Liver (tissue), 9 donors: Measurements from ENCODE around the gene ZBTB25. TPM values are rescaled to one million over a fixed set of nuclear protein-coding genes. Genes with fewer than 3 reads are reported as not detected.
A peak's percentile ranks its signal among the peaks of the same experiment; 100 is the strongest.

Experiments used
- DNase-seq: peaks from one replicate; pipeline ENCODE4 v3.0.0-alpha.2; 2017; ENCODE audit warnings: low spot score
- H3K27ac ChIP-seq, 2 donors: one replicate each; pipeline ENCODE4 v1.7.0; 2013; ENCODE audit warnings: inconsistent platforms in 2 of 2, low read length in 2 of 2, control low read depth in 1 of 2, low read depth in 1 of 2, mild to moderate bottlenecking in 1 of 2
- H3K27me3 ChIP-seq, 4 donors: one replicate each; pipeline versions ENCODE4 v1.6.1 to v1.7.0; 2013; ENCODE audit warnings: low read length in 3 of 4, inconsistent platforms in 1 of 4, mild to moderate bottlenecking in 1 of 4, moderate library complexity in 1 of 4; ENCODE audit not compliant: control insufficient read depth in 4 of 4, insufficient read depth in 4 of 4
- H3K36me3 ChIP-seq, 4 donors: one replicate each; pipeline versions ENCODE4 v1.6.1 to v1.7.0; 2013; ENCODE audit warnings: low read length in 3 of 4, mild to moderate bottlenecking in 3 of 4, low read depth in 1 of 4, moderate library complexity in 1 of 4; ENCODE audit not compliant: control insufficient read depth in 4 of 4, insufficient read depth in 3 of 4
- H3K4me1 ChIP-seq, 4 donors: one replicate each; pipeline versions ENCODE4 v1.6.1 to v1.7.0; 2013; ENCODE audit warnings: low read length in 3 of 4, mild to moderate bottlenecking in 3 of 4, moderate library complexity in 1 of 4; ENCODE audit not compliant: control insufficient read depth in 4 of 4, insufficient read depth in 4 of 4
- H3K4me3 ChIP-seq, 3 donors: one replicate each; pipeline versions ENCODE4 v1.6.1 to v1.7.0; 2013; ENCODE audit warnings: low read length in 3 of 3, control low read depth in 1 of 3, low read depth in 1 of 3, mild to moderate bottlenecking in 1 of 3
- H3K9ac ChIP-seq, 2 donors: one replicate each; pipeline ENCODE4 v1.7.0; 2013; ENCODE audit warnings: low read length in 2 of 2, mild to moderate bottlenecking in 2 of 2, moderate library complexity in 2 of 2, control low read depth in 1 of 2, low read depth in 1 of 2
- H3K9me3 ChIP-seq, 4 donors: one replicate each; pipeline versions ENCODE4 v1.6.1 to v1.7.0; 2013; ENCODE audit warnings: low read length in 3 of 4; ENCODE audit not compliant: control insufficient read depth in 4 of 4
- EGR1 ChIP-seq, 2 donors: IDR thresholded peaks; 2 replicates each; pipeline ENCODE4 v1.6.1; 2016 to 2018; ENCODE audit warnings: antibody characterized with exemption in 2 of 2, low read depth in 2 of 2
- FOXA1 ChIP-seq: IDR thresholded peaks from 2 replicates; pipeline ENCODE4 v1.6.1; 2016; ENCODE audit warnings: antibody characterized with exemption
- FOXA2 ChIP-seq: IDR thresholded peaks from 2 replicates; pipeline ENCODE4 v1.6.1; 2016; ENCODE audit warnings: antibody characterized with exemption
- GABPA ChIP-seq, 2 donors: IDR thresholded peaks in 1 of 2; conservative IDR thresholded peaks in 1 of 2; 2 replicates each; pipeline ENCODE4 v1.6.1; 2016; ENCODE audit warnings: antibody characterized with exemption in 2 of 2, mild to moderate bottlenecking in 1 of 2, moderate library complexity in 1 of 2
- HNF4A ChIP-seq, 2 donors: conservative IDR thresholded peaks; 2 replicates each; pipeline ENCODE4 v1.6.1; 2016; ENCODE audit warnings: antibody characterized with exemption in 2 of 2, mild to moderate bottlenecking in 2 of 2
- HNF4G ChIP-seq: IDR thresholded peaks from 2 replicates; pipeline ENCODE4 v1.6.1; 2016; ENCODE audit warnings: antibody characterized with exemption
- JUND ChIP-seq, 2 donors: IDR thresholded peaks; 2 replicates each; pipeline ENCODE4 v1.6.1; 2016; ENCODE audit warnings: antibody characterized with exemption in 2 of 2
- NR2F2 ChIP-seq: IDR thresholded peaks from 2 replicates; pipeline ENCODE4 v1.6.1; 2016; ENCODE audit warnings: antibody characterized with exemption
- RAD21 ChIP-seq, 2 donors: IDR thresholded peaks; 2 replicates each; pipeline ENCODE4 v1.6.1; 2016; ENCODE audit warnings: antibody characterized with exemption in 2 of 2, mild to moderate bottlenecking in 2 of 2
- REST ChIP-seq: IDR thresholded peaks from 2 replicates; pipeline ENCODE4 v1.6.1; 2016; ENCODE audit warnings: antibody characterized with exemption, mild to moderate bottlenecking
- RXRA ChIP-seq, 2 donors: IDR thresholded peaks; 2 replicates each; pipeline ENCODE4 v1.6.1; 2017 to 2018; ENCODE audit warnings: antibody characterized with exemption in 2 of 2, mild to moderate bottlenecking in 1 of 2
- SP1 ChIP-seq: IDR thresholded peaks from 2 replicates; pipeline ENCODE4 v1.6.1; 2018; ENCODE audit warnings: antibody characterized with exemption, mild to moderate bottlenecking
- TAF1 ChIP-seq: conservative IDR thresholded peaks from 2 replicates; pipeline ENCODE4 v1.6.1; 2016; ENCODE audit warnings: antibody characterized with exemption, mild to moderate bottlenecking
- YY1 ChIP-seq: IDR thresholded peaks from 2 replicates; pipeline ENCODE4 v1.6.1; 2016; ENCODE audit warnings: antibody characterized with exemption, mild to moderate bottlenecking
- WGBS: extraction: QIAGEN DNeasy Blood & Tissue Kit; methylation state at CpG from one replicate; pipeline ENCODE4 v1.1.7; 2013; 5-methylcytosine and 5-hydroxymethylcytosine counted together
- polyA plus RNA-seq, 2 donors: library from polyadenylated mRNA; stranded (reverse) in 1 of 2; unstranded in 1 of 2; fragments of 200-250 nt in 1 of 2; fragments of >200 nt in 1 of 2; fragmentation: Nextera tagmentation in 1 of 2; extraction: Ambion mirVana in 1 of 2; gene quantifications; one replicate each; pipeline versions ENCODE4 v1.2.1 to v1.2.3, GENCODE V29; 2013 to 2015
- total RNA-seq, 2 donors: library from RNA; depleted of rRNA; stranded (reverse); fragments of >200 nt; gene quantifications; one replicate each; pipeline ENCODE4 v1.2.3, GENCODE V29; 2014
- TF ChIP-seq, protein P1 (sequence below): IDR thresholded peaks from 2 replicates; pipeline ENCODE4 v1.6.1; 2016; ENCODE audit warnings: antibody characterized with exemption
- TF ChIP-seq, protein P2 (sequence below): fragments of 150-350 bp; IDR thresholded peaks from 2 replicates; pipeline ENCODE4 v1.5.1; 2017; ENCODE audit warnings: improper control_type of control experiment, low read depth, low read length; ENCODE audit not compliant: missing input control
- TF ChIP-seq, protein P3 (sequence below): IDR thresholded peaks from 2 replicates; pipeline ENCODE4 v1.6.1; 2016; ENCODE audit warnings: antibody characterized with exemption
- TF ChIP-seq, protein P4 (sequence below): IDR thresholded peaks from 2 replicates; pipeline ENCODE4 v1.6.1; 2016; ENCODE audit warnings: antibody characterized with exemption
- donor health status: healthy.
- donor health status: healthy.
- donor health status: healthy.
- donor health status: healthy.
- donor health status: healthy.

Gene ZBTB25
- total and polyA plus RNA-seq, 4 donors = 1.4 to 5.9 (median 3.7) TPM

DNA sequence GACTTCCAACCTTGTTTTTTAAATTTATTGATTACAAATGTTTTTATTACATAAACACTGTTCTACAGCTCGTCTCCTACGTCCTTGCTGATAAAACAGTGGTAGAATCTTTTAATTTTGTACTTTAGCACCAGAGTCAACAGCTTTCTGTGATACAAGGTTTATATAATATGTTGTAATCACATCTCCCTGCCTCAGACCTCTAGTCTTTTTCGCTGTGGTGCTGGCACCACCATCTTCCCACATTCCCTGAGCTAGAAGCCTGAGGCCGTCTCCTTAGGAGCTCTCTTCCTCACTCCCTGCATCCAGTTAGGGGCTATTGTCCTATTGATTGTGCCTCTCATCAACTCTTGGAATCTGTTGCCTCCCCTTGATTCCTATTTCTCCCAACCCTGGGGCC is 98.3 kb downstream of the ZBTB25 start (continued):
- TF ChIP-seq, protein P1, sequence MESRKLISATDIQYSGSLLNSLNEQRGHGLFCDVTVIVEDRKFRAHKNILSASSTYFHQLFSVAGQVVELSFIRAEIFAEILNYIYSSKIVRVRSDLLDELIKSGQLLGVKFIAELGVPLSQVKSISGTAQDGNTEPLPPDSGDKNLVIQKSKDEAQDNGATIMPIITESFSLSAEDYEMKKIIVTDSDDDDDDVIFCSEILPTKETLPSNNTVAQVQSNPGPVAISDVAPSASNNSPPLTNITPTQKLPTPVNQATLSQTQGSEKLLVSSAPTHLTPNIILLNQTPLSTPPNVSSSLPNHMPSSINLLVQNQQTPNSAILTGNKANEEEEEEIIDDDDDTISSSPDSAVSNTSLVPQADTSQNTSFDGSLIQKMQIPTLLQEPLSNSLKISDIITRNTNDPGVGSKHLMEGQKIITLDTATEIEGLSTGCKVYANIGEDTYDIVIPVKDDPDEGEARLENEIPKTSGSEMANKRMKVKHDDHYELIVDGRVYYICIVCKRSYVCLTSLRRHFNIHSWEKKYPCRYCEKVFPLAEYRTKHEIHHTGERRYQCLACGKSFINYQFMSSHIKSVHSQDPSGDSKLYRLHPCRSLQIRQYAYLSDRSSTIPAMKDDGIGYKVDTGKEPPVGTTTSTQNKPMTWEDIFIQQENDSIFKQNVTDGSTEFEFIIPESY = peak; percentile 76
- TF ChIP-seq SP1 (peak; percentile 71), JUND (IDR thresholded peaks at IDR 0.05) (peak; percentile 39 to 69)

- no peaks in the 10 kb centered on the region for H3K9me3 ChIP-seq
- peak overlapping the region in 1 of 2 donors; percentile 54 for H3K27ac ChIP-seq
- no peak overlapping the region for H3K9ac ChIP-seq
- peaks cover 2 to 70% (median 58%) of the 10 kb centered on the region in 4 donors for H3K4me1 ChIP-seq
- WGBS = 35% methylated on average over 1 of the region's 1 CpG
- H3K4me3 ChIP-seq = no peak overlapping the region
- no peaks in the 10 kb centered on the region for H3K27me3 ChIP-seq
- peak; percentile 60 for TF ChIP-seq REST
- peak; percentile 41 for TF ChIP-seq FOXA2
- TF ChIP-seq FOXA1 = no peak
- TF ChIP-seq NR2F2 = peak; percentile 21
- peak; percentile 61 for TF ChIP-seq YY1
- TF ChIP-seq, protein P1 = peak; percentile 88
- peak in 1 of 2 donors; percentile 8 for TF ChIP-seq RAD21 (IDR thresholded peaks at IDR 0.05)
- TF ChIP-seq, protein P2, sequence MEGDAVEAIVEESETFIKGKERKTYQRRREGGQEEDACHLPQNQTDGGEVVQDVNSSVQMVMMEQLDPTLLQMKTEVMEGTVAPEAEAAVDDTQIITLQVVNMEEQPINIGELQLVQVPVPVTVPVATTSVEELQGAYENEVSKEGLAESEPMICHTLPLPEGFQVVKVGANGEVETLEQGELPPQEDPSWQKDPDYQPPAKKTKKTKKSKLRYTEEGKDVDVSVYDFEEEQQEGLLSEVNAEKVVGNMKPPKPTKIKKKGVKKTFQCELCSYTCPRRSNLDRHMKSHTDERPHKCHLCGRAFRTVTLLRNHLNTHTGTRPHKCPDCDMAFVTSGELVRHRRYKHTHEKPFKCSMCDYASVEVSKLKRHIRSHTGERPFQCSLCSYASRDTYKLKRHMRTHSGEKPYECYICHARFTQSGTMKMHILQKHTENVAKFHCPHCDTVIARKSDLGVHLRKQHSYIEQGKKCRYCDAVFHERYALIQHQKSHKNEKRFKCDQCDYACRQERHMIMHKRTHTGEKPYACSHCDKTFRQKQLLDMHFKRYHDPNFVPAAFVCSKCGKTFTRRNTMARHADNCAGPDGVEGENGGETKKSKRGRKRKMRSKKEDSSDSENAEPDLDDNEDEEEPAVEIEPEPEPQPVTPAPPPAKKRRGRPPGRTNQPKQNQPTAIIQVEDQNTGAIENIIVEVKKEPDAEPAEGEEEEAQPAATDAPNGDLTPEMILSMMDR = no peak
- TF ChIP-seq RXRA (IDR thresholded peaks at IDR 0.05) = peak; percentile 72 to 84
- peak; percentile 47 to 76 for TF ChIP-seq JUND (IDR thresholded peaks at IDR 0.05)
- TF ChIP-seq, protein P3, sequence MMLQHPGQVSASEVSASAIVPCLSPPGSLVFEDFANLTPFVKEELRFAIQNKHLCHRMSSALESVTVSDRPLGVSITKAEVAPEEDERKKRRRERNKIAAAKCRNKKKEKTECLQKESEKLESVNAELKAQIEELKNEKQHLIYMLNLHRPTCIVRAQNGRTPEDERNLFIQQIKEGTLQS = no peak
- peak in 1 of 2 donors; percentile 62 for TF ChIP-seq EGR1 (IDR thresholded peaks at IDR 0.05; ENCODE audit: low read depth in 2 of 2)
- peak; percentile 97 for TF ChIP-seq HNF4A (conservative IDR thresholded peaks at IDR 0.05)
- TF ChIP-seq, protein P4, sequence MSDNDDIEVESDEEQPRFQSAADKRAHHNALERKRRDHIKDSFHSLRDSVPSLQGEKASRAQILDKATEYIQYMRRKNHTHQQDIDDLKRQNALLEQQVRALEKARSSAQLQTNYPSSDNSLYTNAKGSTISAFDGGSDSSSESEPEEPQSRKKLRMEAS = peak; percentile 55
- no peak for TF ChIP-seq TAF1
- peak; percentile 84 for TF ChIP-seq HNF4G
- peak; percentile 87 for TF ChIP-seq SP1
- TF ChIP-seq GABPA (IDR thresholded peaks at IDR 0.05 in 1 of 2, conservative IDR thresholded peaks at IDR 0.05 in 1 of 2) = no peak
- DNase-seq = no peak
- peaks cover 1 to 9% (median 3%) of the 10 kb centered on the region in 4 donors for H3K36me3 ChIP-seq
These were observed 101.7 kb downstream of the ZBTB25 start for GRCh38 chr14:64401949-64402348.
